Measurements from ENCODE around the gene ZNF414.

DNA sequence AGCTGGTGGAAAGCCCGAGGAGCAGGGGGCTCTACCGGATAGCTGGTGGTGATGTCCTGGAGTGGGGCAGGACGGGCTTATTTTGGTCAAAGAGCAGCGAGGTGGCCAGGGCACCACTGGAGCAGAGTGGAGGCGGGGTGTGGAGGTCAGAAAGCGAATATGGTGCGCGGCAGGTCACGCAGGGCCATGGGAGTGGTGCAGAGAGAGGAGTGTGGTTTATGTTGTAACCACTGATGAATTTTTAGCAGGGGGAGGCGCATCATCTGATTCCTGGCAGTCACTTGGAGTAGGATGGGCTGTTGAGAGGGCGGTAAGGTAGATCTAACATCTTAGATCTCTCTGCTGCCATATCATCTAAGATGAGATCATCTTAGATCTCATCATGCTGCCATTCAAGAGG is 1.4 kb upstream of the ZNF414 start:
- TF ChIP-seq CTCF (IDR thresholded peaks at IDR 0.05) (no peak), POLR2A (IDR thresholded peaks at IDR 0.05) (no peak)

Data from body of pancreas (tissue), 4 donors.